ENCODE results near the gene FGGY.

FGGY gene

DNA sequence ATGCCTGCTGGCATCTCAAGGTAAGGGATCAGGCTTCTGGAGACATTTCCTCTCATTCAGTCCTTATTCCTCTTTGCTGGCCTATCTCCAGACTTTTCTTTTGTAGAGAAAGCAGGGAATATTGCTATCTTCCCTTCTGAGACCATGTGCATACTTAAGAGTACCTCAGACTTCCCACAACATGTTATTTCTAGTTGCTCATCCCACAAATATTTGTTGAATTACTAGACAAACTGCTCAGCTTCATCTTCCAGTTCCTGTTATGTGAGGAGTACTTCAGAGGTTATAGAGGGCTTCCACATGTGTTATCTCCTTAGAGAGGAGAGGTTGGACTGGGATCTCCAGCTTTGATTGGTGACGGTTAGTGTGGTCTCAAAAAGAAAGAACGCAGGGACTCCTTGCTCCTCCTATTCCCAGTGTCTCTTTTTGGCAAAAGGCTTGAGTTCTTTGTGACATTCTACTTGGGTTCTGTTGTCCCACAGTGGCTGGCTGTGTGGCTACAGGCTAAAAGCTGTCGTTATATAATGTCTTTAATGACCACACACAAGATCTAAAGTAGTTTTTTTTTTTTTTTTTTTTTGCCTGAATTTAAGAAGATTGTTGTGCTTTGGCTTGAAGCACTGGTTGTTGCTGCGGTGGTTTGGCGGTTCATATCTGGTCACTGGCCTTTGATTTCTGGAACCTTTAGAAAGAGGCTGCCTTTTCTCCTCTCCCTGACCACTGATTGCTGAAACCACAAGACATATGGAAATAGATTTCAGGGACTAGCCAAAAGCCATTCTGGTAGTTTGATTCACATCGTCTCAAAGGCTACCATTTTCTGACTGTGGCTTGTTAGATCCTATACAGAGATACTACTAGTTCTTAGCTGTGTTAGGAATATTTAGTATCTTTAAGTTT is 78.7 kb downstream of the FGGY start:
- no peak for DNase-seq
- Histone ChIP-seq H3K79me2 (ENCODE audit: insufficient read depth, low read length) (no peaks in the 10 kb centered on the region), H3K4me3 (ENCODE audit: low read depth in 1 of 2, low read length in 2 of 2) (no peak overlapping the region), H3K9me3 (ENCODE audit: insufficient read depth, low read length, severe bottlenecking) (no peaks in the 10 kb centered on the region), H3K4me1 (ENCODE audit: insufficient read depth, low read length) (no peaks in the 10 kb centered on the region), H3K4me2 (ENCODE audit: insufficient read depth, low read length) (no peak overlapping the region), H2AFZ (ENCODE audit: low read depth, low read length) (no peak overlapping the region), H3K27ac (ENCODE audit: low read length) (no peak overlapping the region), H3K36me3 (ENCODE audit: insufficient read depth, low read length) (peaks cover 6% of the 10 kb centered on the region; the same call in 1 of the 2 replicates), H3K9ac (ENCODE audit: low read depth, low read length) (no peak overlapping the region), H3K27me3 (ENCODE audit: insufficient read depth, low read length, poor library complexity) (no peaks in the 10 kb centered on the region), H4K20me1 (ENCODE audit: insufficient read depth, low read length) (no peaks in the 10 kb centered on the region)
- ATAC-seq (ENCODE audit: insufficient read depth, low read depth): no peak
- TF ChIP-seq EZH2 (IDR thresholded peaks at IDR 0.05; ENCODE audit: borderline replicate concordance, low read depth, low read length, severe bottlenecking): no peak
- TF ChIP-seq, protein P1, sequence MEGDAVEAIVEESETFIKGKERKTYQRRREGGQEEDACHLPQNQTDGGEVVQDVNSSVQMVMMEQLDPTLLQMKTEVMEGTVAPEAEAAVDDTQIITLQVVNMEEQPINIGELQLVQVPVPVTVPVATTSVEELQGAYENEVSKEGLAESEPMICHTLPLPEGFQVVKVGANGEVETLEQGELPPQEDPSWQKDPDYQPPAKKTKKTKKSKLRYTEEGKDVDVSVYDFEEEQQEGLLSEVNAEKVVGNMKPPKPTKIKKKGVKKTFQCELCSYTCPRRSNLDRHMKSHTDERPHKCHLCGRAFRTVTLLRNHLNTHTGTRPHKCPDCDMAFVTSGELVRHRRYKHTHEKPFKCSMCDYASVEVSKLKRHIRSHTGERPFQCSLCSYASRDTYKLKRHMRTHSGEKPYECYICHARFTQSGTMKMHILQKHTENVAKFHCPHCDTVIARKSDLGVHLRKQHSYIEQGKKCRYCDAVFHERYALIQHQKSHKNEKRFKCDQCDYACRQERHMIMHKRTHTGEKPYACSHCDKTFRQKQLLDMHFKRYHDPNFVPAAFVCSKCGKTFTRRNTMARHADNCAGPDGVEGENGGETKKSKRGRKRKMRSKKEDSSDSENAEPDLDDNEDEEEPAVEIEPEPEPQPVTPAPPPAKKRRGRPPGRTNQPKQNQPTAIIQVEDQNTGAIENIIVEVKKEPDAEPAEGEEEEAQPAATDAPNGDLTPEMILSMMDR (IDR thresholded peaks at IDR 0.05; ENCODE audit: borderline replicate concordance, extremely low read depth, low read length, poor library complexity, severe bottlenecking): no peak

DNA sequence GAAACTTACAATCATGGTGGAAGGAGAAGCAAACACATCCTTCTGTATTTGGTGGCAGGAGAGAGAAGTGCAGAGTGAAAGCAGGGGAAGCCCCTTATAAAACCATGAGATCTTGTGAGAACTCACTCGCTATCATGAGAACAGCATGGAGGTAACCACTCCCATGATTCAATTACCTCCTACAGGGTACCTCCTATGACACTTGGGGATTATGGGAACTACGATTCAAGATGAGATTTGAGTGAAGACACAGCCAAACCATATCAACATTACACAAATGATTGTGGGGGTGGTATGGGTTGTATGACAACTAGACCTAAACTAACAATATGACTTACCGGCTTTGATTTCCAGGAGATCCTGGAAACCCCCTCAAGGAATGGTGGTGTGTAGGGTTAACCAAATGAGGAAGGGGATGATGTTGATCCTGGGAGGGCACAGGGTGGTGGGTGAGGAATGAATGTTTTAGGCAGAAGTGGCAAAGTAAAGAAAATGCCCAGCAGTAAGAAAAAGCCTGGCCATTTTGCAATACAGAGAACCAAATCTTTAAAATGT is 80.5 kb downstream of the FGGY start:
- Histone ChIP-seq H3K36me3 (ENCODE audit: insufficient read depth, low read length) (peaks cover 6% of the 10 kb centered on the region; the same call in 1 of the 2 replicates), H3K27me3 (ENCODE audit: insufficient read depth, low read length, poor library complexity) (no peaks in the 10 kb centered on the region), H3K79me2 (ENCODE audit: insufficient read depth, low read length) (no peaks in the 10 kb centered on the region), H2AFZ (ENCODE audit: low read depth, low read length) (no peak overlapping the region), H3K9me3 (ENCODE audit: insufficient read depth, low read length, severe bottlenecking) (no peaks in the 10 kb centered on the region), H3K27ac (ENCODE audit: low read length) (no peak overlapping the region), H4K20me1 (ENCODE audit: insufficient read depth, low read length) (no peaks in the 10 kb centered on the region), H3K4me1 (ENCODE audit: insufficient read depth, low read length) (no peaks in the 10 kb centered on the region), H3K4me2 (ENCODE audit: insufficient read depth, low read length) (no peak overlapping the region), H3K4me3 (ENCODE audit: low read depth in 1 of 2, low read length in 2 of 2) (no peak overlapping the region), H3K9ac (ENCODE audit: low read depth, low read length) (no peak overlapping the region)
- no peak for ATAC-seq (ENCODE audit: insufficient read depth, low read depth)
- TF ChIP-seq EZH2 (IDR thresholded peaks at IDR 0.05; ENCODE audit: borderline replicate concordance, low read depth, low read length, severe bottlenecking): no peak
- TF ChIP-seq, protein P1 (IDR thresholded peaks at IDR 0.05; ENCODE audit: borderline replicate concordance, extremely low read depth, low read length, poor library complexity, severe bottlenecking): no peak
- DNase-seq: no peak

DNA sequence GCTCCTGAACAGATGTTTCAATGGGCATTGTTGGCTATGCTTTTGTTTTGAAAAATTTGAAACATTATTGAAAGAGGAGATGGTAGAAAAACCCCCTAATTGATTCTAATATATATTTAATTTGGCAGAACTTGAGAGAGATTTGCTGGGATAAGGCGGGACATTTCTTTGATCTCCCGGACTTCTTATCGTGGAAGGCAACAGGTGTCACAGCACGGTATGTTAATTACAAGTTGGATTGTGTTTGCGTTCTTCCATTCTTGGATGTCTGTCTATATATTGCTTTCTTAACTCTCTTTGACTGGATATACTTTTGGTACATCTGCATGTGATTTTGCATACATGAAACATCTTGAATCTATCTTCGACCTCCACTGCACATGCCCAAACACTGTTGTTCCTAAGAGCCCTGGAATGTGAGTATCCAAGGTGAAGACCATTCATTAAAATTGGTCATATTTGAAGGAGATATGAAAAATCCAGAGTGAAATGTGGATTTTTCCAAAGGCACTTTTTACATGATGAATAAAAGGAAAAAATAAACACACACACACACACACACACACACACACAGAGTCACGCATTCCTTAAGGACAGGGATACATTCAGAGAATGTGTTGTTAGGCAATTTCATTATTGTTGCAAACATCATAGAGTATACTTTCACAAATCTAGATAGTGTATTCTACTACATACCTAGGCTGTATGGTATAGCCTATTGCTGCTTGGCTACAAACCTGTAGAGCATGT is 81.9 kb downstream of the FGGY start:
- Histone ChIP-seq H3K27me3 (ENCODE audit: insufficient read depth, low read length, poor library complexity) (no peaks in the 10 kb centered on the region), H3K9ac (ENCODE audit: low read depth, low read length) (no peak overlapping the region), H3K4me3 (ENCODE audit: low read depth in 1 of 2, low read length in 2 of 2) (no peak overlapping the region), H2AFZ (ENCODE audit: low read depth, low read length) (no peak overlapping the region), H3K9me3 (ENCODE audit: insufficient read depth, low read length, severe bottlenecking) (no peaks in the 10 kb centered on the region), H3K27ac (ENCODE audit: low read length) (no peak overlapping the region), H3K79me2 (ENCODE audit: insufficient read depth, low read length) (no peaks in the 10 kb centered on the region), H3K4me2 (ENCODE audit: insufficient read depth, low read length) (no peak overlapping the region), H3K4me1 (ENCODE audit: insufficient read depth, low read length) (no peaks in the 10 kb centered on the region), H4K20me1 (ENCODE audit: insufficient read depth, low read length) (no peaks in the 10 kb centered on the region), H3K36me3 (ENCODE audit: insufficient read depth, low read length) (peaks cover 6% of the 10 kb centered on the region; the same call in 1 of the 2 replicates)
- no peak for ATAC-seq (ENCODE audit: insufficient read depth, low read depth)
- DNase-seq: no peak
- TF ChIP-seq, protein P1 (IDR thresholded peaks at IDR 0.05; ENCODE audit: borderline replicate concordance, extremely low read depth, low read length, poor library complexity, severe bottlenecking): no peak
- no peak for TF ChIP-seq EZH2 (IDR thresholded peaks at IDR 0.05; ENCODE audit: borderline replicate concordance, low read depth, low read length, severe bottlenecking)

All from DND-41 (cell line).